ENCODE results near the gene FBXO11.

GRCh38 chr2:47778698-47779425 is 127.4 kb downstream of the FBXO11 start:
- TF ChIP-seq RAD21 (IDR thresholded peaks at IDR 0.05; ENCODE audit: low read depth): no peak
- no peak for TF ChIP-seq MAX (IDR thresholded peaks at IDR 0.05)
- TF ChIP-seq YY1 (IDR thresholded peaks at IDR 0.05; ENCODE audit: low read depth): no peak
- no peak for TF ChIP-seq CREB1 (IDR thresholded peaks at IDR 0.05; ENCODE audit: low read depth)
- TF ChIP-seq REST (IDR thresholded peaks at IDR 0.05; ENCODE audit: low read depth): no peak
- TF ChIP-seq TCF12 (IDR thresholded peaks at IDR 0.05; ENCODE audit: low read depth): no peak

All from Ishikawa (cell line).